ACC112 (cell line): ENCODE measurements around the gene EBF4.

ENCODE experiments used
- H2AFZ ChIP-seq: fragments of 200-600 bp; sonication (generic); one replicate; pipeline ENCODE4 v1.6.0; 2017; ENCODE audit warnings: antibody characterized with exemption, low read length; ENCODE audit not compliant: unreplicated experiment
- H3K27ac ChIP-seq: fragments of 200-600 bp; sonication (generic); 2 replicates; pipeline ENCODE4 v1.5.1; 2014; ENCODE audit warnings: low read depth, mild to moderate bottlenecking, antibody characterized with exemption, low read length, moderate library complexity
- H3K27me3 ChIP-seq: fragments of 200-600 bp; sonication (generic); 2 replicates; pipeline ENCODE4 v1.6.1; 2014; ENCODE audit warnings: mild to moderate bottlenecking, antibody characterized with exemption, low read length, moderate library complexity, mixed read lengths; ENCODE audit not compliant: insufficient read depth
- H3K36me3 ChIP-seq: fragments of 200-600 bp; sonication (generic); 2 replicates; pipeline ENCODE4 v1.6.1; 2016; ENCODE audit warnings: mild to moderate bottlenecking, antibody characterized with exemption, low read length, moderate library complexity, mixed read lengths; ENCODE audit not compliant: insufficient read depth
- H3K4me1 ChIP-seq: fragments of 200-600 bp; sonication (generic); one replicate; pipeline ENCODE4 v1.6.1; 2016; ENCODE audit warnings: low read length, mixed read lengths; ENCODE audit not compliant: insufficient read depth, unreplicated experiment, control insufficient read depth
- H3K4me3 ChIP-seq: fragments of 200-600 bp; sonication (generic); 2 replicates; pipeline ENCODE4 v1.5.1; 2014; ENCODE audit warnings: mild to moderate bottlenecking, low read depth, low read length
- H3K79me2 ChIP-seq: fragments of 200-600 bp; sonication (generic); one replicate; pipeline ENCODE4 v1.6.0; 2016; ENCODE audit warnings: low read length; ENCODE audit not compliant: control insufficient read depth, unreplicated experiment, insufficient read depth

EBF4 gene

DNA sequence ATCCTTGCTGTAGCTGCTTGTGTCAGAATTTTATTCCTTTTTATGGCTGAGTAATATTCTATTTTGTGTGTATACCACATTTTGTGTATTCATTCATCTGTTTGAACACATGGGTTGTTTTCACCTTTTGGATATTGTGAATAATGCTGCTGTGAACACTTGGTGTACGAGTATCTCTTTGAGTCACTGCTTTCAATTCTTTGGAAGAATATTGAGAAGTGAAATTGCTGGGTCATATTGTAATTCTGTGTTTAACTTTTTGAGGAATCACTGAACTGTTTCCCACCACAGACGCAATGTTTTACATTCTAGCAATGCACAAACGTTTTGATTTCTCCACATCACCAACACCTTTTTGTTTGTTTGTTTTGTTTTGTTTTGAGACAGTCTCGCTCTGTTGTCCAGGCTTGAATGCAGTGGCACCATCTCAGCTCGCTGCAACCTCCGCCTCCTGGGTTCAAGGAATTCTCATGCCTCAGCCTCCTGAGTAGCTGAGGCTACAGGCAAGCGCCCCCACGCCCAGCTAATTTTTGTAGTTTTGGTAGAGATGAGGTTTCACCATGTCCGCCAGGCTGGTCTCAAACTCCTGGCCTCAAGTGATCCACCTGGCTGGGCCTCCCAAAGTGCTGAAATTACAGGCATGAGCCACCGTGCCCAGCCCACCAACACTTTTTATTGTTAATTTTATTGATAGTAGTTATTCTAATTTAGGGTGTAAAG, 86.2 kb downstream of the EBF4 start:
- peaks cover 55% of the 10 kb centered on the region for H3K27me3 ChIP-seq
- no peaks in the 10 kb centered on the region for H3K79me2 ChIP-seq
- no peaks in the 10 kb centered on the region for H3K36me3 ChIP-seq
- H3K4me1 ChIP-seq, result no peaks in the 10 kb centered on the region
- H3K4me3 ChIP-seq, result no peak overlapping the region
- H2AFZ ChIP-seq, result no peak overlapping the region
- H3K27ac ChIP-seq, result no peak overlapping the region

DNA sequence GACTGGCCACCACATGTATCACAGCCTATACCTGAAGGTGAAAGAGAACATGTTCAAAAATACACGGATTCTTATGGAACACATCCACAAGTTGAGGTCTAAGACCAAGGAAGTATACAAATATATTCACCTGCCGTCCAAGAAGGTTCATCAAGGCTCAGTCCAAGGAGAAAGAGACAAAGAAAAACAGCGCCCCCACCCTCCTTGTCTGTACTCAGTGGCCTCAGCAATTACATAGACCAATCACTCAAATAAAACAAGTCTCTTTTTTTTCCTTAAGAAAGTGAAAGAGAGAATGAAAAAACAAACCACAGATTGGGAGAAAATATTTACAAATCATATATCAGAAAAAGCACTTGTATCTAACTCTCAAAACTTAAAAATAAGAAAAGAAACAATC, 88.4 kb downstream of the EBF4 start:
- Histone ChIP-seq H3K36me3 (no peaks in the 10 kb centered on the region), H3K27me3 (peaks cover 54% of the 10 kb centered on the region), H3K79me2 (no peaks in the 10 kb centered on the region), H2AFZ (no peak overlapping the region), H3K27ac (no peak overlapping the region), H3K4me3 (no peak overlapping the region), H3K4me1 (no peaks in the 10 kb centered on the region)

DNA sequence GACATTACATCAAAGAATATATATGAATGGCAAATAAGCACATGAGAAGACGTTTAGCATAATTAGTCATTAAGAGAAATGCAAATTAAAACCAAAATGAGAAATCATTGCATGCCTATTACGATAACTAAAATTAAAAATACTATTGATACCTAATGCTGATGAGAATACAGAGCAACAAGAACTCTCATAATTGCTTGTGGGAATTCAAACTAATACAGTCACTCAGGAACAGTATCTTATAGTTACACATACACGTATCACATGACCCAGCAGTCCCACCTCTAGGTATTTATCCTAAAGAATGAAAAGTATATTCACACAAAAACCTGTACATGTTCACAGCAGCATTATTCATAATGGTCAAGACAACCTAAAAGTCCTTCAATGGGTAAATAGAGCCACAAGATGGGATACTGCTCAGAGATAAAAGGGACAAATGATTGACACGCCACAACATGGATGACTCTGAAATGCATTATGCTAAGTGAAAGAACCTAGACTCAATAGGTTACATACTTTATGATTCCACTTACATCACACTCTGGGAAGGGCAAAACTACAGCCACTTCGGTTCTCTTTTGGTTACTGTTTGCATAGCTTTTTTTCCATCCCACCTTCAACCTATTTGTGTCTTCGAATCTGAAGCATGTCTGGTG, 91.5 kb downstream of the EBF4 start:
- Histone ChIP-seq H3K4me3 (no peak overlapping the region), H3K4me1 (no peaks in the 10 kb centered on the region), H3K27me3 (peaks cover 58% of the 10 kb centered on the region), H3K27ac (no peak overlapping the region), H2AFZ (no peak overlapping the region), H3K36me3 (no peaks in the 10 kb centered on the region), H3K79me2 (no peaks in the 10 kb centered on the region)

DNA sequence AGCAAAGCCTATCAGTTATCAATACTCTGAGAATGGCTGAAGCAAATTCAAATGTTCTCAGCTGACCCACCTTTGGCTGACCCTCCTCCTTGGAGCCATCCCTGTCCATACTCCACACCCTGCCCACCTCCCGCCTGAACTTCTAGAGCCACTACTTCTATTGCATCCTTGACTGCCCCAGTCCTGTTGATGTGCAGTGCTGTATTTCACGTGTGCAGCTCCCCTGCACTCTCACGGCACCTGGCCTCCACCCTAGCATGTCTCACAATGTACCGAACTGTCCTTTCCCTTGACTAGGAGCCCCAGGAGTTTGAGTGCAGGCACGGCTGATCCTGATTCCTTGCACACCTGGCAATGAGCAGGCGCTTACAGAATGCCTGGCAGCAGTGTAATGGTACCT, 100.9 kb downstream of the EBF4 start:
- H3K79me2 ChIP-seq, result no peaks in the 10 kb centered on the region
- H3K36me3 ChIP-seq, result no peaks in the 10 kb centered on the region
- no peaks in the 10 kb centered on the region for H3K4me1 ChIP-seq
- no peak overlapping the region for H2AFZ ChIP-seq
- H3K27ac ChIP-seq, result no peak overlapping the region
- H3K4me3 ChIP-seq, result no peak overlapping the region
- peaks cover 65% of the 10 kb centered on the region for H3K27me3 ChIP-seq

DNA sequence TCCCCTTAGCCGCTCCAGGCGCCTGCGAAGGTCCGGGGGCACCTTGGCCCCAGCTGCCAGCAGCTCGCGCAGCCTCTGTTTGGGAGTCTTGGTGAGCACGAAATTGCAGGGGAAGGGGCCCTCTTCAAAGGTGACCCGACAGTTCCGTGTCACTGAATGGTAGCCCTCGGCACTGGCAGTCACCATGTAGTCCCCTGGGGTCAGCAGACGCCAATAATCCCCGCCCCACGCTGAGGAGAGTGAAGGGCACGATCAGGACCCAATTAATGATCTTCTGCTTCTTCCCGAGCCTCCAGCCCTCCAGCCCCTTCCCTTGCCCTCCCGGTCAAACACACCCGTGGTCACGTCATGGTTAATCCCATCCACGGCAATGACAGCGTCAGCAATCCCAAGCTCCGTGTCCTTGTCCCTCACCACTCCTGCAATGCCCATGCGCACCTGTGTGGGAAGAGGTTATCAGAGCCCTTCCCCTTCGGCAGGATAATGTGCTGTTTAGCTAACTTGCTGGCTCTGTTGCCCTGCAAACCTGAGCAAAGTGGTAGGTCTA, 101.7 kb downstream of the EBF4 start:
- no peaks in the 10 kb centered on the region for H3K4me1 ChIP-seq
- H3K27ac ChIP-seq, result no peak overlapping the region
- H2AFZ ChIP-seq, result no peak overlapping the region
- peaks cover 60% of the 10 kb centered on the region for H3K27me3 ChIP-seq
- no peaks in the 10 kb centered on the region for H3K36me3 ChIP-seq
- no peaks in the 10 kb centered on the region for H3K79me2 ChIP-seq
- H3K4me3 ChIP-seq, result no peak overlapping the region

DNA sequence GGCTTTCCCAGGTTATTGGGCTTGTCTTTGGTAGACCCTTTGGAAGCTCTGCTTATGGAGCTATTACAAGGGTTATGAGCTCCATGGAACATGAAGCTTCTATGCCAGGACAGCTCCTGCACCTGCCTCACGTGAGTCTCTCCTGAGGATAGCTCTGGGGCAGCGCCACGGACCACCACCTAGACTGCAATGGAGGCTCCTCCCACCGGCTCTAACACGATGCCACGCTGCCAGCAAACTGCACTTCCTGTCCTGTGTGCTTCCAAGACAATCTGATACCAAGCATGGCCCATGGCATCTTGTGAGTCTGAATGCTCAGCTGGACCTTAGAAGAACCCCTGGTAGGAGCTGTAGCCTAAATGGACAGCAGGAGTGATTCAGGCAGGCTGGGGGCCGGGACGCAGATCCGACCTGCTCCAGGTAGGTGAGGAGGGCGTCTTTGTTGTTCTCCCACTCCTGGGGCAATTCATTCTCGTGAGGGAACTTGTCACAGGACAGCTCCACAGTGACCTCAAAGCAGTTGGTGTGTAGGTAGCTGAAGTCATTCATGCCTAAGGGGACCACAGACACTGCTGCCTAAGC, 102.4 kb downstream of the EBF4 start:
- no peak overlapping the region for H3K27ac ChIP-seq
- no peaks in the 10 kb centered on the region for H3K79me2 ChIP-seq
- H3K4me1 ChIP-seq, result no peaks in the 10 kb centered on the region
- H3K27me3 ChIP-seq, result peaks cover 60% of the 10 kb centered on the region
- H2AFZ ChIP-seq, result no peak overlapping the region
- no peaks in the 10 kb centered on the region for H3K36me3 ChIP-seq
- no peak overlapping the region for H3K4me3 ChIP-seq

DNA sequence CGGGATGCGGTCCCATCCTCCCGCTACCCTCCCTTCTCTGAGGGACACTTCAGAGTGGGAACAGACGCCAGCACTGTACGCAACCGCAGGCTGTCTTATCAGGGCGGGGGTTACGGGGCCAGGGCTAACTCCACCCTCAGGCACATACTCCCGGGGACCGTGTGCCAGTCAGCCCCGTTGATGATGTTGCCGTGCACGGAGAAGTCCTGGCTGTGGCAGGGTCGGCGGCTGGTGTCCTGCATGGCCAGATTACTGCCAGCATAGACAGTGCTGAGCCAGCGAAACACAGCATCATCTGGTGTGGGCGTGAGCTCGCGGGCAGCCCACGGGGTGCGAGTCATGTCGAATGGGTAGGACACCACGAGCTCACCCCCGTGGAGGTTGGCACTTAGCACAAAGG, 102.9 kb downstream of the EBF4 start:
- Histone ChIP-seq H3K36me3 (no peaks in the 10 kb centered on the region), H3K79me2 (no peaks in the 10 kb centered on the region), H3K27me3 (peaks cover 65% of the 10 kb centered on the region), H3K4me1 (no peaks in the 10 kb centered on the region), H3K27ac (no peak overlapping the region), H3K4me3 (no peak overlapping the region), H2AFZ (no peak overlapping the region)

DNA sequence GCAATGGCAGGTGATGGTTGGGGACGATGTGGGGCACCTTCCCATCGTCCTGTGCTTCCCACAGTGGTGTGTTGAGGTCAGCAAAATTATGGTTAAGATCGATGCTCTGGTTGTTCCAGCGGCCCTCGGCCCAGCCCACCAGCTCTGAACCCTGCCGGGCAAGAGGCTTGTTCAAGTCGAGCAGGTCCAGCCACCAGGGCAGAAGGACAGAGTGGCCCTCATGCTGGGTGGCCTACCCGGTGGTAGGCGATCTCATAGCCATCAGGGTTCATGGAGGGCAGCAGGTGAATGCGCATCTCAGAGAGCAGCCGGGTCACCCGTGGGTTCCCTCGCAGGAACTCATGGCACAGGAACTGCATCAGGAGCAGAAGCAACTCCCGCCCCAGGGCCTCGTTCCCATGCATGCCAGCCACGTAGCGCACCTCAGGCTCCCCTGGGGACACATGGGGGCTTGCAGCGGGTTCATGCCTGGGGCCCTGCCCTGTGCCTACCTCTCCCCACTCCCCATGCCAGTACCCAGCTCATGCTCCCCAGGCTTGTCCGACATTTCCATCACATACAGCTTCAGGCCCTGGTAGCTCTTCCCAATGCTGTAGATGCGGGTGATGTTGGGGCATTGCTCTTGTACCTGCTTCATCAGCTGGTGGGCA, 103.6 kb downstream of the EBF4 start:
- H3K27ac ChIP-seq, result no peak overlapping the region
- no peak overlapping the region for H2AFZ ChIP-seq
- H3K27me3 ChIP-seq, result peaks cover 66% of the 10 kb centered on the region
- H3K36me3 ChIP-seq, result no peaks in the 10 kb centered on the region
- no peak overlapping the region for H3K4me3 ChIP-seq
- no peaks in the 10 kb centered on the region for H3K4me1 ChIP-seq
- H3K79me2 ChIP-seq, result no peaks in the 10 kb centered on the region

DNA sequence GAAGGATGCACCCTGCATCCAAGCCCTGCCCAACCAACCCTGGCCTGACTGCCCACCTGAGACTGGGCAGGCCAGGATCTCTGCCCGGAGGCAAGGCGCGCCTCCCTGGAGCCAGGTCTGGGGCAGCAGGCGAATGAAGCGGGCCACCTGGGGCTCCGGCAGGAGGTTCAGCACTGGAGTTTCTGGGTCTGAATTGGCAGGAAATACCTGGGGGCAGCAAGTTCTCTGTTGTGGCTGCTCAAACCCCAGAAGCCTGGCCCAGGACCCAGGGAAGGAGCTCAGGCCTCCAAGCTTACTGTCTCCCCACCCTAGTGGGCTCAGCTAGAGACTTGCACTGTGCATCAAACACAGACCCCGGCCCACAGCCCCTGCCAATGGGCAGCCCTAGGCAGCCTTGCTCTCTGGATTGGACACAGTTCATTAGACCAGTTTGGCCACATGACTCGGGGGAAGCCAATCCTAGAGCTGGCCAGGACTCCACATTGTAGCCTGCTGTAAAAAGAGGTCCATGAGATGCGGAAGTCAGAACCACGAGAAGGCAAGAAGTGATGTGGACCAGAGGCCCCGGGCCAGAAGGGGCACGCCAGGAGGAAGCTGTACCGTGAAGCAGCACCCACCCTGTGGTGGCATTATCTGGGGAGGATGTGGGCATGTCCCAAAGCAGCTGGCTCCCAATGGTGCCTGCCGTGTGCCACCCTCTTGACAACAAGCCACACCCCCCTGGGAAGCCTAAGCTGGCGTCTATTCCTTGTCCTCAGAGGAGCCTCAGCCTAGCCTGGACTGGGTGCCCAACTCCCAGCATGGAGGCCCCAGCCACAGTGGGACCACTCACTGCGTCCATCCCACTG, 104.8 kb downstream of the EBF4 start:
- Histone ChIP-seq H3K79me2 (no peaks in the 10 kb centered on the region), H3K36me3 (no peaks in the 10 kb centered on the region), H2AFZ (no peak overlapping the region), H3K27ac (no peak overlapping the region), H3K4me3 (no peak overlapping the region), H3K27me3 (peaks cover 65% of the 10 kb centered on the region), H3K4me1 (no peaks in the 10 kb centered on the region)
